ENCODE measurements around the gene SYTL5.

Gene SYTL5

GRCh38 chrX:38138900-38139299 lies 132.5 kb downstream of the SYTL5 start:
- no peak for DNase-seq (ENCODE audit: low spot score)

DNA sequence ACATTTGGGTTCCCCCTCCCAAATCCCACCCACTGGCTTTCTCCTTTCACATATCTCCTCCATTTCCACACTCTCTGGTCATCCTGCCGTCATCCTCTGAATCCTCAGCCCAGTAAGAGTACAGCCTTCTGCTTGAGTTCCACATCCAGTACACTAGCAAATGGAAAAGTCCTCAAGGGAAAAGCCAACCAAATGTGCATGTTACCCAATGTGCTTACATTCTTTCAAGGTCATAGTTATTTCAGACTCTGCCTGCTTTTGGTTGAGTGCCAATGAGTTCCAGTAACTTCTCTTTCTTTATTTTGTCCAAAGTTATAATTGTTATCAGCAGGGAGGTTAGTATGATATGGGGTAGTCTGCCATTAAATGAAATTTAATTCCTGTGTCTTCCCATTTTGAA lies 136.3 kb downstream of the SYTL5 start:
- DNase-seq (ENCODE audit: low spot score): no peak

DNA sequence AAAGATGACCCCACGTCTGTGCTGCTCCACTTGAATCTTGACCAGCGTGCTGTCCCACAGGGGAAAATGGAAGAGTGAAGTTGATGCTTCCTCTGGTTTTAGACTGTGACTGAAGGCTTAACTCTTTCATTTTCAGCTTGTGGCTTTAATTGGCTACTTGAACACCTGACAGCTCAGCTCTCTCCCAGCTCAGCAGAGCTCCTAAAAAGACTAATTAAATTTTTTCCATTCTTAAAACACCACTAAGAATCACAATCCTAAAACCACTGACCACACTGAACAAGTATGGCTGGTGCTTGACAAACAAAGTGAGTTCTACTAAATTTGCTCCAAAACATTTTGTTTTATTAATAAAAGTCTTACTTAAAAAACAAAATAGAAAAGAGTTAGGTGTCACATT lies 142.7 kb downstream of the SYTL5 start:
- no peak for DNase-seq (ENCODE audit: low spot score)

DNA sequence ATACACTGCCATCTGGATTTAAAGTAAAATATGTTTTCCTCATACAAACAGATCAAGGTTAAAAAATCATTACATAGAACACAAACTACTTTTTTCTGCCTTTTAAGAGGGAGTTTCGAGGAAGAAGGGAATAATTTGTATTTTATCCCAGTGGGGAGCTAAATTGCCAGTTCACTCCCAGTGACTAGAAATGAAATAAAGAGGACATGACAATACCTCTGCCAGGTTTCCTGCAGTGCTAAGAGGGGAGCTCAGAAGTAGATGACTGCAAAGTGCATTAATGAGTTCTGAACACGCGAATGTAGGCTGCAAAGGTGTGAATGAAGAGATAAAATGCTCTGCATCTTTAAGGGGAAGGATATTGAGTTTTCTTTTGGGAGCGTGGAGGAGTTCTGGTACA lies 144.6 kb downstream of the SYTL5 start:
- no peak for DNase-seq (ENCODE audit: low spot score)

GRCh38 chrX:38151441-38151840 lies 145.1 kb downstream of the SYTL5 start:
- DNase-seq (ENCODE audit: low spot score): no peak

DNA sequence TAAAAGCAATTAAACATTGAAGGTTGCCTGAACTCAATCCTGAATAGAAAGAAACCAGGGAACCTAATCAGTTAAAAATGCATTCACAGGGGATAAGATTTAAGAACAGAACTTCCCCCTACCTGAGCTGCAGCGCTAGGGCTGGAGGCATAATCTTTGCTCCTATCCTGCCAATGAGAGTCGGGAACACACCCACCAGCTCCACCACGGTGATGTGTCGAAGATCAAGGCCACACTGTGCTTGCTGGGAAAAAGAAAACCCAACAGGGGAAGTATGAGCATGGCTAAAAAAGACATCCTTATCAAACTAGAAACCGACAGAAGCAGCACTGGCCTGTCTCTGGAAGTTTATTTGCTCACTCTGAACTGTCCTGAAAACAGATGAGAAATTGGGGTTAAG lies 148.0 kb downstream of the SYTL5 start:
- DNase-seq (ENCODE audit: low spot score): no peak

DNA sequence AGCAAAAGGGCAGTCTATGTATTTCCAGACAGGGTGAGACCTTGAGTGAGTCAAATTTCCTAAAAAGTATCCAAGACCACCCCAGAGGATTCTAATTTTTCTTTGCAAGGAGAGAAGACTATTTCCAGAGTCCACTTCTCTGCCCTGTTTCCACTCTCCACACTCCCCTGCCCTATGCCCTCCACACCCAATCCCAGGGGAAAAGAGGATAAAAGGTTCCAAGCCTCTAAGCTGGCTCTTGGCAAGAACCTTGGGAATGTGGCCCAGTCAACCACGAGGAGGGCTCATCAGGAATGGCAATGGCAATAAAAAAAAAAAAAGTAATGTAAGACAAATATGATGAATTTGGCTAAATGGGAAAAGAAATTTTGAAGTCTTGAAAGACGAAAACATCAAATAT lies 148.5 kb downstream of the SYTL5 start:
- no peak for DNase-seq (ENCODE audit: low spot score)

DNA sequence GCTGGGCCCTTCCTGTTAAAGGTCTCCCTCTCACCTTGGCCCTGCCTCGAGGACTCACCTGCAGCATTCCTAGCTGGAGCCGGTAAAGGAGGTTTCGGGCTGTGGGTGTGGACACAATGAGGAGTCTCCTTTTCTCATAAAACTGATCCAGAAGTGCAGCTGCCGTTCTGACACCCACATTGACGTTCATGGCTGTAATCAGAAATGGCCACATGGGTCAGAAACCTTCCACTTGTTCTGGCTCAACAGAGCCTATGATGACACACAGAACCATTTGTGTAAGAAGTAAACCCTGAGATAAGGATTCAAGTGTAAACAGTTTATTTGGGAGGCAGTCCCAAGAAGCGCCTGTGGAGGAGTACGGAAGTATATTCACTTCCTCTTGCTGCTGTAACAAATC lies 150.5 kb downstream of the SYTL5 start:
- DNase-seq (ENCODE audit: low spot score): no peak

- no peak for DNase-seq (ENCODE audit: low spot score)
These were observed 156.8 kb downstream of the SYTL5 start for GRCh38 chrX:38163193-38163592.

DNA sequence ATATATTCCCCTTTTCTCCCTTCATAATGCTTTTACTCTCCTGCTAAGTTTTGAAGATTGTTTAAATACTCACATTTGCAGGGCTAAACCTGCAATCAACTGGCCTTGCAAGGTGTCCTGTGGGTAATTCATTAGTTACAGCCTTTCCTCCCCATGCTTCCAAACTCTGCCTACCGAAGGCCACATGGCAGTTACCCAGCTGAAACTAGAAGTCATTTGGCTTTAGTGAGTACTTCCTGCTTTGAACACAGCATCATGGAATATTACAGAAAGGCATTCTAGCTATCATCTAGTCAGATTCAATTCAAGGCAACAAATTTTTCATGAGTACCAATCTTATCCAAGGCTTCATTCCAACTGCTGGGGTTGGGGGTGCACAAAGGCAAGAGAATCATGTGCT lies 158.7 kb downstream of the SYTL5 start:
- no peak for DNase-seq (ENCODE audit: low spot score)

DNA sequence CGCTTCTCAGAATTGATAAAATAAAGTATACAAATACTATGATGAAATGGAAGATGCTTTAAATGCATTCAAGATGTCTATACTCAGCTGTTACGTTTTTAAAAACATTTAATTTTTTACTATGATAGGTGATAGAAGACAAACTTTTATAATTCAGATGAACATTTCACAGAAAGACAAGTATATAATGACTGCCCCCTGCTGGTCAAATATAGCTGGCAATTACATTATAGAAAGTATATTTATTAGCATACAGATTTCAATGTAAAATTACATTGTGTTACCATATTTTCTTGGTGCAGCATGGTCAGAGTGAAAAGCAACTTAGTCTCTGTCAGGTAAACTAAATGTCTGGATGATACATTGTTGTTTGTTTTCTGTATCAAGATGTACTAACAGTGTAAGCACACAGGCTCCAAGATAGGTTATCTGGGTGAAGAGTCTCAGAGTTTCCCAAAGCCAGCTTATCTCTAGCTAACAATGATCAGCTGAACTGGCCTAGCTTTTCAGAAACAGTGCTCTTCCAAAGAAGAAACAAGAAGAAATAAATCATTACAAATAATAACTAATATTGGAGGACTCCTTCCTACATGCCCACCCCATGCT lies 160.2 kb downstream of the SYTL5 start:
- peak; percentile 27 for DNase-seq (ENCODE audit: low spot score)

GRCh38 chrX:38170556-38170955 lies 164.2 kb downstream of the SYTL5 start:
- DNase-seq (ENCODE audit: low spot score): no peak

GRCh38 chrX:38172596-38172995 lies 166.2 kb downstream of the SYTL5 start:
- no peak for DNase-seq (ENCODE audit: low spot score)

GRCh38 chrX:38175139-38175538 lies 168.8 kb downstream of the SYTL5 start:
- DNase-seq (ENCODE audit: low spot score): no peak

GRCh38 chrX:38178396-38178795 lies 172.0 kb downstream of the SYTL5 start:
- no peak for DNase-seq (ENCODE audit: low spot score)

Data from hematopoietic multipotent progenitor cell treated with erythropoietin and hydrocortisone succinate and interleukin-3 and kit ligand, for 15 days (in vitro differentiated cells).